Breast epithelium (tissue), 4 donors: ENCODE data around the gene BEST4. TPM values are rescaled to one million over a fixed set of nuclear protein-coding genes. Genes with fewer than 3 reads are reported as not detected.
A peak's percentile ranks its signal among the peaks of the same experiment; 100 is the strongest.

ENCODE experiments used
- DNase-seq, 2 donors: peaks; one replicate each; pipeline ENCODE4 v3.0.0-alpha.2; 2019; ENCODE audit warnings: low spot score in 2 of 2
- H3K27ac ChIP-seq, 2 donors: fragments of 200-600 bp; sonication (generic) in 1 of 2; one replicate each; pipeline ENCODE4 v1.5.1; 2016 to 2019; ENCODE audit warnings: mild to moderate bottlenecking in 1 of 2
- H3K27me3 ChIP-seq, 2 donors: fragments of 200-600 bp; sonication (generic) in 1 of 2; one replicate each; pipeline versions ENCODE4 v1.5.1 to v1.6.0; 2017 to 2019; ENCODE audit warnings: control low read depth in 1 of 2, mild to moderate bottlenecking in 1 of 2
- H3K36me3 ChIP-seq: fragments of 200-600 bp; one replicate; pipeline ENCODE4 v1.5.1; 2019
- H3K4me1 ChIP-seq, 2 donors: fragments of 200-600 bp; sonication (generic); one replicate each; pipeline ENCODE4 v1.5.1; 2016 to 2019; ENCODE audit warnings: control low read depth in 1 of 2
- H3K4me3 ChIP-seq, 3 donors: fragments of 200-600 bp; sonication (generic); 1 replicate in 2 of 3; 2 replicates in 1 of 3; pipeline ENCODE4 v1.5.1; 2016 to 2019; ENCODE audit warnings: mild to moderate bottlenecking in 3 of 3, moderate library complexity in 2 of 3
- H3K9me3 ChIP-seq, 2 donors: fragments of 200-600 bp; sonication (generic) in 1 of 2; one replicate each; pipeline ENCODE4 v1.5.1; 2016 to 2019; ENCODE audit warnings: control low read depth in 1 of 2
- CTCF ChIP-seq, 3 donors: fragments of 450-650 bp; IDR thresholded peaks; one replicate each; pipeline ENCODE4 v1.5.1; 2016 to 2017; ENCODE audit warnings: antibody characterized with exemption in 3 of 3, mild to moderate bottlenecking in 3 of 3, moderate library complexity in 3 of 3
- POLR2A ChIP-seq: fragments of 450-650 bp; IDR thresholded peaks from one replicate; pipeline ENCODE4 v1.6.1; 2016; ENCODE audit warnings: antibody characterized with exemption, mild to moderate bottlenecking, moderate library complexity
- POLR2AphosphoS5 ChIP-seq, 3 donors: sonication (generic); formaldehyde crosslinking; IDR thresholded peaks; one replicate each; pipeline ENCODE4 v1.6.1; 2017; ENCODE audit warnings: antibody characterized with exemption in 3 of 3
- intact Hi-C: fragments of 100-400 bp; cut with DNase I; formaldehyde crosslinking; loops from one replicate; pipeline ENCODE4 v1.15.1; 2023; ENCODE audit warnings: low total_unique reads
- total RNA-seq, 3 donors: library from RNA; depleted of rRNA; stranded (reverse); fragments of >200 nt; gene quantifications; one replicate each; pipeline ENCODE4 v1.1.0, GENCODE V29; 2016

The BEST4 gene
- total RNA-seq, 3 donors from 2014 or later, result 0.15 to 0.66 TPM; not detected in 1

- Histone ChIP-seq H3K4me1 (peaks cover 16 to 19% of the 10 kb centered on the region in 2 donors), H3K27ac (peak overlapping the region; percentile 54 to 84), H3K27me3 (no peaks in the 10 kb centered on the region), H3K4me3 (peak overlapping the region in 1 of 3 donors; percentile 96), H3K9me3 (no peaks in the 10 kb centered on the region), H3K36me3 (no peaks in the 10 kb centered on the region)
- DNase-seq, result peak in 1 of 2 donors; percentile 45
- TF ChIP-seq CTCF (IDR thresholded peaks at IDR 0.05), result no peak
- no peak for TF ChIP-seq POLR2AphosphoS5 (IDR thresholded peaks at IDR 0.05)
- TF ChIP-seq POLR2A, result no peak
- intact Hi-C loops, result no loop called here
These were observed 15.0 kb upstream of the BEST4 start for GRCh38 chr1:44803062-44803311.

- Histone ChIP-seq H3K27me3 (no peaks in the 10 kb centered on the region), H3K9me3 (no peaks in the 10 kb centered on the region), H3K4me3 (peak overlapping the region; percentile 85 to 96 (median 92)), H3K27ac (peak overlapping the region; percentile 54 to 84), H3K4me1 (peaks cover 11 to 16% of the 10 kb centered on the region in 2 donors), H3K36me3 (no peaks in the 10 kb centered on the region)
- intact Hi-C loops, result no loop called here
- peak in 1 of 2 donors; percentile 34 for DNase-seq
- TF ChIP-seq POLR2A (no peak), CTCF (IDR thresholded peaks at IDR 0.05) (no peak), POLR2AphosphoS5 (IDR thresholded peaks at IDR 0.05) (no peak)
These were observed 14.5 kb upstream of the BEST4 start for GRCh38 chr1:44802306-44803061.

- H3K9me3 ChIP-seq, result no peaks in the 10 kb centered on the region
- no peaks in the 10 kb centered on the region for H3K27me3 ChIP-seq
- H3K4me3 ChIP-seq, result peak overlapping the region; percentile 85 to 96 (median 92)
- H3K4me1 ChIP-seq, result peaks cover 4 to 14% of the 10 kb centered on the region in 2 donors
- no peaks in the 10 kb centered on the region for H3K36me3 ChIP-seq
- TF ChIP-seq POLR2AphosphoS5 (IDR thresholded peaks at IDR 0.05) (no peak), POLR2A (no peak), CTCF (IDR thresholded peaks at IDR 0.05) (no peak)
- peak overlapping the region; percentile 54 to 84 for H3K27ac ChIP-seq
- intact Hi-C loops, result no loop called here
- DNase-seq, result peak in 1 of 2 donors; percentile 50
These were observed 13.7 kb upstream of the BEST4 start for GRCh38 chr1:44801491-44802305.

GRCh38 chr1:44799770-44800584 lies 12.0 kb upstream of the BEST4 start, which contains the start of gene PLK3:
Gene PLK3, plus strand, starts transcription at chr1:44800377. Its CDS starts 87 bp downstream, at chr1:44800464.
- H3K27me3 ChIP-seq, result no peaks in the 10 kb centered on the region
- H3K27ac ChIP-seq, result peak within 1 kb of the TSS; percentile 93 to 98
- H3K4me1 ChIP-seq, result peaks cover 0 to 6% of the 10 kb centered on the region in 2 donors
- TF ChIP-seq CTCF (IDR thresholded peaks at IDR 0.05), result peak; percentile 47 to 96 (median 89)
- TF ChIP-seq POLR2AphosphoS5 (IDR thresholded peaks at IDR 0.05), result peak; percentile 72 to 86 (median 82)
- TF ChIP-seq POLR2A, result peak; percentile 62
- peak within 1 kb of the TSS; percentile 85 to 96 (median 92) for H3K4me3 ChIP-seq
- peak; percentile 97 to 98 for DNase-seq
- no peaks in the 10 kb centered on the region for H3K9me3 ChIP-seq
- no peaks in the 10 kb centered on the region for H3K36me3 ChIP-seq
- intact Hi-C loops, result no loop called here
